WTC11 (cell line): ENCODE data around the gene COLGALT1. TPM values are rescaled to one million over a fixed set of nuclear protein-coding genes. Genes with fewer than 3 reads are reported as not detected.

Source experiments
- ERG ChIP-seq: fragments of 250-450 bp; sonication (Bioruptor Pico); IDR thresholded peaks from 2 replicates; pipeline ENCODE4 v1.8.0; 2021; ENCODE audit warnings: mild to moderate bottlenecking
- ESRRA ChIP-seq: sonication (generic); formaldehyde crosslinking; IDR thresholded peaks from 2 replicates; pipeline ENCODE4 v1.8.1; 2022; ENCODE audit warnings: mild to moderate bottlenecking, missing genetic modification reagents, borderline replicate concordance
- GTF2I ChIP-seq: fragments of 250-450 bp; sonication (Bioruptor Pico); conservative IDR thresholded peaks from 2 replicates; pipeline ENCODE4 v1.4.0; 2021; ENCODE audit warnings: mild to moderate bottlenecking
- IRF2 ChIP-seq: sonication (generic); formaldehyde crosslinking; IDR thresholded peaks from 2 replicates; pipeline ENCODE4 v1.8.0; 2022; ENCODE audit warnings: low read depth, missing genetic modification reagents, borderline replicate concordance
- JUN ChIP-seq: sonication (generic); formaldehyde crosslinking; IDR thresholded peaks from 2 replicates; pipeline ENCODE4 v1.8.0; 2023; ENCODE audit warnings: mild to moderate bottlenecking, missing genetic modification reagents
- NR1H2 ChIP-seq: sonication (generic); formaldehyde crosslinking; IDR thresholded peaks from 2 replicates; pipeline ENCODE4 v1.9.0; 2021; ENCODE audit warnings: mild to moderate bottlenecking, moderate library complexity, missing genetic modification reagents
- NR3C1 ChIP-seq: sonication (generic); formaldehyde crosslinking; conservative IDR thresholded peaks from 2 replicates; pipeline ENCODE4 v1.8.1; 2023; ENCODE audit warnings: low read depth, mild to moderate bottlenecking, missing genetic modification reagents
- PRRX2 ChIP-seq: fragments of 250-450 bp; sonication (Bioruptor Pico); IDR thresholded peaks from 2 replicates; pipeline ENCODE4 v1.8.0; 2021; ENCODE audit warnings: mild to moderate bottlenecking
- RELA ChIP-seq: sonication (generic); formaldehyde crosslinking; IDR thresholded peaks from 2 replicates; pipeline ENCODE4 v1.8.1; 2022; ENCODE audit warnings: missing genetic modification reagents, mild to moderate bottlenecking, borderline replicate concordance
- SMAD3 ChIP-seq: sonication (generic); formaldehyde crosslinking; IDR thresholded peaks from 2 replicates; pipeline ENCODE4 v1.8.0; 2022; ENCODE audit warnings: missing genetic modification reagents, mild to moderate bottlenecking, borderline replicate concordance
- TEAD4 ChIP-seq: sonication (generic); formaldehyde crosslinking; IDR thresholded peaks from 2 replicates; pipeline ENCODE4 v1.8.0; 2022; ENCODE audit warnings: mild to moderate bottlenecking, missing genetic modification reagents
- ZNF263 ChIP-seq: sonication (generic); formaldehyde crosslinking; IDR thresholded peaks from 2 replicates; pipeline ENCODE4 v1.8.1; 2022; ENCODE audit warnings: low read depth, mild to moderate bottlenecking, moderate library complexity, missing genetic modification reagents
- ZNF317 ChIP-seq: sonication (generic); formaldehyde crosslinking; IDR thresholded peaks from 2 replicates; pipeline ENCODE4 v1.8.1; 2023; ENCODE audit warnings: low read depth, mild to moderate bottlenecking, moderate library complexity, missing genetic modification reagents, borderline replicate concordance
- total RNA-seq: library from RNA; stranded (reverse); gene quantifications from 3 replicates; pipeline ENCODE4 v1.2.3, GENCODE V29; 2021
- TF ChIP-seq, protein P1 (sequence below): sonication (generic); formaldehyde crosslinking; IDR thresholded peaks from 2 replicates; pipeline ENCODE4 v1.8.0; 2022; ENCODE audit warnings: mild to moderate bottlenecking, missing genetic modification reagents
- TF ChIP-seq, protein P2 (sequence below): sonication (generic); formaldehyde crosslinking; IDR thresholded peaks from 2 replicates; pipeline ENCODE4 v1.8.1; 2023; ENCODE audit warnings: mild to moderate bottlenecking, missing genetic modification reagents
- TF ChIP-seq, protein P3 (sequence below): fragments of 250-450 bp; sonication (Bioruptor Pico); IDR thresholded peaks from 2 replicates; pipeline ENCODE4 v1.9.0; 2021; ENCODE audit warnings: mild to moderate bottlenecking
- TF ChIP-seq, protein P4 (sequence below): sonication (generic); formaldehyde crosslinking; IDR thresholded peaks from 2 replicates; pipeline ENCODE4 v1.8.0; 2023; ENCODE audit warnings: missing genetic modification reagents
- TF ChIP-seq, protein P5 (sequence below): fragments of 200-600 bp; IDR thresholded peaks from 2 replicates; pipeline ENCODE4 v1.8.0; 2022; ENCODE audit warnings: antibody characterized with exemption
- TF ChIP-seq, protein P6 (sequence below): fragments of 250-450 bp; sonication (Bioruptor Pico); IDR thresholded peaks from 2 replicates; pipeline ENCODE4 v1.9.0; 2021; ENCODE audit warnings: mild to moderate bottlenecking
- TF ChIP-seq, protein P7 (sequence below): sonication (generic); formaldehyde crosslinking; IDR thresholded peaks from 2 replicates; pipeline ENCODE4 v1.8.0; 2023; ENCODE audit warnings: mild to moderate bottlenecking, missing genetic modification reagents
- TF ChIP-seq, protein P8 (sequence below): sonication (generic); formaldehyde crosslinking; IDR thresholded peaks from 2 replicates; pipeline ENCODE4 v1.8.0; 2022; ENCODE audit warnings: mild to moderate bottlenecking, missing genetic modification reagents

Gene COLGALT1
- total RNA-seq, 1 experiment from 2014 or later: 54.0 TPM

DNA sequence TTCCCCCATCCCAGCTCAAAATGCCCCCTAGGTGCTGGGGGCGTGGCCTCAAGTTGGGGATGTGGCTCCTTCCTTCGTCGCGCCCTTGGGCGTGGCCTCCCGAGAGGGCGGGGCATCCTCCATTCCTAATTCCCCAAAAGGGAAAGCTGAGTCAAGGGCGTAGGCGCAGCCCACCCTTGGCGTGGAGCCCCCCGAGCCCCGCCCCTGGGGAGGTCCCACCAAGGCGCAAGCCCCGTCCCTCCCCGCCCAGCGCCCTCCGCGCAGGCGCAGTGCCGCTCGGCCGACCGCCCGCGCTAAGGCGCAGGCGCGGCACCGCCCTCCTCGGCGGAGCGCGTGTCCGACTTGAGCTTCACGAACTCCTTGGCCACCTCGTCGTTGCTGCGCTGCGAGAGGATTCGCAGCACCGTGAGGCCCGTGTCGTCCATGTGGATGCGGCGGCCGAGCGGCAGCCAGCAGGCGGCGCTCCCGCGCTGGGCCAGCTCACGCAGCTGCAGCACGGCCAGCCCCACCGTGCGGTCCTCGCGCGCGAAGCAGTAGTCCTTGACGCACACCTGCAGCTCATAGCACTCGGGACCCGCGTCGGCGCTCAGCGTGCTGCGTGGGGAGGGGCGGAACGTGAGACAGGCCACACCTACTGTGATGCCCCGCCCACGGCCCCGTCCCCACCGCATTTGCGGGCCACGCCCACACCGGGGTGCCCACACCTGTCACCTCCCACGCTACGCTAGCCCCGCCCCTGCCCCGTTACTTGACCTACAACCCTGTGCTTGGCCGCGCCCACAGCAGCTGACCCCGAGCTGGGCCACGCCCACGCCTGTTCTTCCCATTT is 50.5 kb downstream of the COLGALT1 start (continued):
- TF ChIP-seq, protein P1, sequence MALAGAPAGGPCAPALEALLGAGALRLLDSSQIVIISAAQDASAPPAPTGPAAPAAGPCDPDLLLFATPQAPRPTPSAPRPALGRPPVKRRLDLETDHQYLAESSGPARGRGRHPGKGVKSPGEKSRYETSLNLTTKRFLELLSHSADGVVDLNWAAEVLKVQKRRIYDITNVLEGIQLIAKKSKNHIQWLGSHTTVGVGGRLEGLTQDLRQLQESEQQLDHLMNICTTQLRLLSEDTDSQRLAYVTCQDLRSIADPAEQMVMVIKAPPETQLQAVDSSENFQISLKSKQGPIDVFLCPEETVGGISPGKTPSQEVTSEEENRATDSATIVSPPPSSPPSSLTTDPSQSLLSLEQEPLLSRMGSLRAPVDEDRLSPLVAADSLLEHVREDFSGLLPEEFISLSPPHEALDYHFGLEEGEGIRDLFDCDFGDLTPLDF (CRISPR knock-in tag): peak; percentile 90
- TF ChIP-seq ERG (CRISPR knock-in tag): 0 out of 2 replicates have a peak, but pooled peaks have one; percentile 49
- peak; percentile 84; the same call in 1 of the 2 replicates for TF ChIP-seq TEAD4 (CRISPR knock-in tag)
- TF ChIP-seq JUN (CRISPR knock-in tag): peak; percentile 94; the same call in 1 of the 2 replicates
- peak; percentile 90 for TF ChIP-seq SMAD3 (CRISPR knock-in tag)
- TF ChIP-seq, protein P2, sequence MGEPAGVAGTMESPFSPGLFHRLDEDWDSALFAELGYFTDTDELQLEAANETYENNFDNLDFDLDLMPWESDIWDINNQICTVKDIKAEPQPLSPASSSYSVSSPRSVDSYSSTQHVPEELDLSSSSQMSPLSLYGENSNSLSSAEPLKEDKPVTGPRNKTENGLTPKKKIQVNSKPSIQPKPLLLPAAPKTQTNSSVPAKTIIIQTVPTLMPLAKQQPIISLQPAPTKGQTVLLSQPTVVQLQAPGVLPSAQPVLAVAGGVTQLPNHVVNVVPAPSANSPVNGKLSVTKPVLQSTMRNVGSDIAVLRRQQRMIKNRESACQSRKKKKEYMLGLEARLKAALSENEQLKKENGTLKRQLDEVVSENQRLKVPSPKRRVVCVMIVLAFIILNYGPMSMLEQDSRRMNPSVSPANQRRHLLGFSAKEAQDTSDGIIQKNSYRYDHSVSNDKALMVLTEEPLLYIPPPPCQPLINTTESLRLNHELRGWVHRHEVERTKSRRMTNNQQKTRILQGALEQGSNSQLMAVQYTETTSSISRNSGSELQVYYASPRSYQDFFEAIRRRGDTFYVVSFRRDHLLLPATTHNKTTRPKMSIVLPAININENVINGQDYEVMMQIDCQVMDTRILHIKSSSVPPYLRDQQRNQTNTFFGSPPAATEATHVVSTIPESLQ (CRISPR knock-in tag): no peak
- TF ChIP-seq ESRRA (CRISPR knock-in tag): peak; percentile 80; the same call in 1 of the 2 replicates
- TF ChIP-seq NR1H2 (CRISPR knock-in tag): no peak
- TF ChIP-seq, protein P3, sequence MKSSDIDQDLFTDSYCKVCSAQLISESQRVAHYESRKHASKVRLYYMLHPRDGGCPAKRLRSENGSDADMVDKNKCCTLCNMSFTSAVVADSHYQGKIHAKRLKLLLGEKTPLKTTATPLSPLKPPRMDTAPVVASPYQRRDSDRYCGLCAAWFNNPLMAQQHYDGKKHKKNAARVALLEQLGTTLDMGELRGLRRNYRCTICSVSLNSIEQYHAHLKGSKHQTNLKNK: no peak
- TF ChIP-seq, protein P4, sequence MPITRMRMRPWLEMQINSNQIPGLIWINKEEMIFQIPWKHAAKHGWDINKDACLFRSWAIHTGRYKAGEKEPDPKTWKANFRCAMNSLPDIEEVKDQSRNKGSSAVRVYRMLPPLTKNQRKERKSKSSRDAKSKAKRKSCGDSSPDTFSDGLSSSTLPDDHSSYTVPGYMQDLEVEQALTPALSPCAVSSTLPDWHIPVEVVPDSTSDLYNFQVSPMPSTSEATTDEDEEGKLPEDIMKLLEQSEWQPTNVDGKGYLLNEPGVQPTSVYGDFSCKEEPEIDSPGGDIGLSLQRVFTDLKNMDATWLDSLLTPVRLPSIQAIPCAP (CRISPR knock-in tag): peak; percentile 96
- no peak for TF ChIP-seq PRRX2
- TF ChIP-seq, protein P5, sequence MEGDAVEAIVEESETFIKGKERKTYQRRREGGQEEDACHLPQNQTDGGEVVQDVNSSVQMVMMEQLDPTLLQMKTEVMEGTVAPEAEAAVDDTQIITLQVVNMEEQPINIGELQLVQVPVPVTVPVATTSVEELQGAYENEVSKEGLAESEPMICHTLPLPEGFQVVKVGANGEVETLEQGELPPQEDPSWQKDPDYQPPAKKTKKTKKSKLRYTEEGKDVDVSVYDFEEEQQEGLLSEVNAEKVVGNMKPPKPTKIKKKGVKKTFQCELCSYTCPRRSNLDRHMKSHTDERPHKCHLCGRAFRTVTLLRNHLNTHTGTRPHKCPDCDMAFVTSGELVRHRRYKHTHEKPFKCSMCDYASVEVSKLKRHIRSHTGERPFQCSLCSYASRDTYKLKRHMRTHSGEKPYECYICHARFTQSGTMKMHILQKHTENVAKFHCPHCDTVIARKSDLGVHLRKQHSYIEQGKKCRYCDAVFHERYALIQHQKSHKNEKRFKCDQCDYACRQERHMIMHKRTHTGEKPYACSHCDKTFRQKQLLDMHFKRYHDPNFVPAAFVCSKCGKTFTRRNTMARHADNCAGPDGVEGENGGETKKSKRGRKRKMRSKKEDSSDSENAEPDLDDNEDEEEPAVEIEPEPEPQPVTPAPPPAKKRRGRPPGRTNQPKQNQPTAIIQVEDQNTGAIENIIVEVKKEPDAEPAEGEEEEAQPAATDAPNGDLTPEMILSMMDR: peak; percentile 50; the same call in 1 of the 2 replicates
- no peak for TF ChIP-seq IRF2 (CRISPR knock-in tag)
- TF ChIP-seq ZNF263 (CRISPR knock-in tag): 0 out of 2 replicates have a peak, but pooled peaks have one; percentile 57
- TF ChIP-seq, protein P6, sequence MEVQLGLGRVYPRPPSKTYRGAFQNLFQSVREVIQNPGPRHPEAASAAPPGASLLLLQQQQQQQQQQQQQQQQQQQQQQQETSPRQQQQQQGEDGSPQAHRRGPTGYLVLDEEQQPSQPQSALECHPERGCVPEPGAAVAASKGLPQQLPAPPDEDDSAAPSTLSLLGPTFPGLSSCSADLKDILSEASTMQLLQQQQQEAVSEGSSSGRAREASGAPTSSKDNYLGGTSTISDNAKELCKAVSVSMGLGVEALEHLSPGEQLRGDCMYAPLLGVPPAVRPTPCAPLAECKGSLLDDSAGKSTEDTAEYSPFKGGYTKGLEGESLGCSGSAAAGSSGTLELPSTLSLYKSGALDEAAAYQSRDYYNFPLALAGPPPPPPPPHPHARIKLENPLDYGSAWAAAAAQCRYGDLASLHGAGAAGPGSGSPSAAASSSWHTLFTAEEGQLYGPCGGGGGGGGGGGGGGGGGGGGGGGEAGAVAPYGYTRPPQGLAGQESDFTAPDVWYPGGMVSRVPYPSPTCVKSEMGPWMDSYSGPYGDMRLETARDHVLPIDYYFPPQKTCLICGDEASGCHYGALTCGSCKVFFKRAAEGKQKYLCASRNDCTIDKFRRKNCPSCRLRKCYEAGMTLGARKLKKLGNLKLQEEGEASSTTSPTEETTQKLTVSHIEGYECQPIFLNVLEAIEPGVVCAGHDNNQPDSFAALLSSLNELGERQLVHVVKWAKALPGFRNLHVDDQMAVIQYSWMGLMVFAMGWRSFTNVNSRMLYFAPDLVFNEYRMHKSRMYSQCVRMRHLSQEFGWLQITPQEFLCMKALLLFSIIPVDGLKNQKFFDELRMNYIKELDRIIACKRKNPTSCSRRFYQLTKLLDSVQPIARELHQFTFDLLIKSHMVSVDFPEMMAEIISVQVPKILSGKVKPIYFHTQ (CRISPR knock-in tag): no peak
- TF ChIP-seq, protein P7, sequence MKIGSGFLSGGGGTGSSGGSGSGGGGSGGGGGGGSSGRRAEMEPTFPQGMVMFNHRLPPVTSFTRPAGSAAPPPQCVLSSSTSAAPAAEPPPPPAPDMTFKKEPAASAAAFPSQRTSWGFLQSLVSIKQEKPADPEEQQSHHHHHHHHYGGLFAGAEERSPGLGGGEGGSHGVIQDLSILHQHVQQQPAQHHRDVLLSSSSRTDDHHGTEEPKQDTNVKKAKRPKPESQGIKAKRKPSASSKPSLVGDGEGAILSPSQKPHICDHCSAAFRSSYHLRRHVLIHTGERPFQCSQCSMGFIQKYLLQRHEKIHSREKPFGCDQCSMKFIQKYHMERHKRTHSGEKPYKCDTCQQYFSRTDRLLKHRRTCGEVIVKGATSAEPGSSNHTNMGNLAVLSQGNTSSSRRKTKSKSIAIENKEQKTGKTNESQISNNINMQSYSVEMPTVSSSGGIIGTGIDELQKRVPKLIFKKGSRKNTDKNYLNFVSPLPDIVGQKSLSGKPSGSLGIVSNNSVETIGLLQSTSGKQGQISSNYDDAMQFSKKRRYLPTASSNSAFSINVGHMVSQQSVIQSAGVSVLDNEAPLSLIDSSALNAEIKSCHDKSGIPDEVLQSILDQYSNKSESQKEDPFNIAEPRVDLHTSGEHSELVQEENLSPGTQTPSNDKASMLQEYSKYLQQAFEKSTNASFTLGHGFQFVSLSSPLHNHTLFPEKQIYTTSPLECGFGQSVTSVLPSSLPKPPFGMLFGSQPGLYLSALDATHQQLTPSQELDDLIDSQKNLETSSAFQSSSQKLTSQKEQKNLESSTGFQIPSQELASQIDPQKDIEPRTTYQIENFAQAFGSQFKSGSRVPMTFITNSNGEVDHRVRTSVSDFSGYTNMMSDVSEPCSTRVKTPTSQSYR (CRISPR knock-in tag): peak; percentile 81
- TF ChIP-seq ZNF317 (CRISPR knock-in tag): peak; percentile 73
- TF ChIP-seq GTF2I: no peak
- no peak for TF ChIP-seq NR3C1
- TF ChIP-seq RELA: peak; percentile 98
- TF ChIP-seq, protein P8, sequence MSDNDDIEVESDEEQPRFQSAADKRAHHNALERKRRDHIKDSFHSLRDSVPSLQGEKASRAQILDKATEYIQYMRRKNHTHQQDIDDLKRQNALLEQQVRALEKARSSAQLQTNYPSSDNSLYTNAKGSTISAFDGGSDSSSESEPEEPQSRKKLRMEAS (CRISPR knock-in tag): peak; percentile 100
